Thyroid gland (tissue), 4 donors: ENCODE results near the gene RHOBTB1. TPM values are rescaled to one million over a fixed set of nuclear protein-coding genes. Genes with fewer than 3 reads are reported as not detected.

Experiments
- DNase-seq, 2 donors: peaks; one replicate each; pipeline ENCODE4 v3.0.0-alpha.2; 2019
- H3K27ac ChIP-seq, 3 donors: fragments of 200-600 bp; sonication (generic); 1 replicate in 2 of 3; 2 replicates in 1 of 3; pipeline ENCODE4 v1.5.1; 2016 to 2019; ENCODE audit warnings: mild to moderate bottlenecking in 1 of 3, moderate library complexity in 1 of 3
- H3K27me3 ChIP-seq: fragments of 200-600 bp; sonication (generic); one replicate; pipeline ENCODE4 v1.5.1; 2019
- H3K36me3 ChIP-seq, 2 donors: fragments of 200-600 bp; sonication (generic); one replicate each; pipeline ENCODE4 v1.5.1; 2016 to 2019
- H3K4me1 ChIP-seq, 2 donors: fragments of 200-600 bp; sonication (generic); one replicate each; pipeline ENCODE4 v1.5.1; 2017 to 2019
- H3K4me3 ChIP-seq, 3 donors: fragments of 200-600 bp; sonication (generic); replicated peaks in 1 of 3; 1 replicate in 2 of 3; 2 replicates in 1 of 3; pipeline ENCODE4 v1.5.1; 2016; ENCODE audit warnings: mild to moderate bottlenecking in 1 of 3
- H3K9me3 ChIP-seq: fragments of 200-600 bp; sonication (generic); one replicate; pipeline ENCODE4 v1.5.1; 2017
- POLR2A ChIP-seq, 2 donors: fragments of 450-650 bp; IDR thresholded peaks; one replicate each; pipeline ENCODE4 v1.6.1; 2017; ENCODE audit warnings: antibody characterized with exemption in 2 of 2, mild to moderate bottlenecking in 2 of 2, moderate library complexity in 1 of 2
- WGBS, 2 donors: methylation state at CpG; one replicate each; pipeline ENCODE4 v1.1.5; 2017; 5-methylcytosine and 5-hydroxymethylcytosine counted together
- intact Hi-C: fragments of 100-400 bp; cut with DNase I; formaldehyde crosslinking; loops from one replicate; pipeline ENCODE4 v1.15.1; 2023
- total RNA-seq, 4 donors: library from RNA; depleted of rRNA; stranded (reverse); fragments of >200 nt; gene quantifications; one replicate each; pipeline ENCODE4 v1.2.3, GENCODE V29; 2016
- TF ChIP-seq, protein P1 (sequence below), 6 experiments: fragments of 200-600 bp in 3 of 6; fragments of 450-650 bp in 3 of 6; sonication (generic) in 3 of 6; IDR thresholded peaks; one replicate each; pipeline ENCODE4 v1.5.1; 2016 to 2019; ENCODE audit warnings: antibody characterized with exemption in 6 of 6, mild to moderate bottlenecking in 2 of 6, inconsistent platforms in 1 of 6, moderate library complexity in 1 of 6

Gene RHOBTB1
- total RNA-seq, 4 donors from 2014 or later: 6.8 to 10.5 (median 9.1) TPM

GRCh38 chr10:60890811-60891210, 53.2 kb downstream of the RHOBTB1 start:
- no peak for TF ChIP-seq POLR2A (IDR thresholded peaks at IDR 0.05)
- intact Hi-C loops: loop anchor here (10.0 kb wide), 1 partner anchor 54 kb away; the partner anchor contains the start of gene RHOBTB1
- H3K9me3 ChIP-seq: no peaks in the 10 kb centered on the region
- DNase-seq: no peak
- no peaks in the 10 kb centered on the region for H3K4me1 ChIP-seq
- H3K27me3 ChIP-seq: no peaks in the 10 kb centered on the region
- 91 to 98% methylated on average over 1 of the region's 1 CpG for WGBS, 2 donors
- H3K27ac ChIP-seq: no peak overlapping the region
- peaks cover 0 to 4% of the 10 kb centered on the region in 2 donors for H3K36me3 ChIP-seq
- H3K4me3 ChIP-seq: no peak overlapping the region

GRCh38 chr10:60883187-60883586, 60.8 kb downstream of the RHOBTB1 start:
- no peak overlapping the region for H3K4me3 ChIP-seq
- H3K27ac ChIP-seq: no peak overlapping the region
- no peaks in the 10 kb centered on the region for H3K4me1 ChIP-seq
- TF ChIP-seq, protein P1, sequence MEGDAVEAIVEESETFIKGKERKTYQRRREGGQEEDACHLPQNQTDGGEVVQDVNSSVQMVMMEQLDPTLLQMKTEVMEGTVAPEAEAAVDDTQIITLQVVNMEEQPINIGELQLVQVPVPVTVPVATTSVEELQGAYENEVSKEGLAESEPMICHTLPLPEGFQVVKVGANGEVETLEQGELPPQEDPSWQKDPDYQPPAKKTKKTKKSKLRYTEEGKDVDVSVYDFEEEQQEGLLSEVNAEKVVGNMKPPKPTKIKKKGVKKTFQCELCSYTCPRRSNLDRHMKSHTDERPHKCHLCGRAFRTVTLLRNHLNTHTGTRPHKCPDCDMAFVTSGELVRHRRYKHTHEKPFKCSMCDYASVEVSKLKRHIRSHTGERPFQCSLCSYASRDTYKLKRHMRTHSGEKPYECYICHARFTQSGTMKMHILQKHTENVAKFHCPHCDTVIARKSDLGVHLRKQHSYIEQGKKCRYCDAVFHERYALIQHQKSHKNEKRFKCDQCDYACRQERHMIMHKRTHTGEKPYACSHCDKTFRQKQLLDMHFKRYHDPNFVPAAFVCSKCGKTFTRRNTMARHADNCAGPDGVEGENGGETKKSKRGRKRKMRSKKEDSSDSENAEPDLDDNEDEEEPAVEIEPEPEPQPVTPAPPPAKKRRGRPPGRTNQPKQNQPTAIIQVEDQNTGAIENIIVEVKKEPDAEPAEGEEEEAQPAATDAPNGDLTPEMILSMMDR (IDR thresholded peaks at IDR 0.05): peak in 2 of 6 experiments; percentile 27 to 38
- no peak for TF ChIP-seq POLR2A (IDR thresholded peaks at IDR 0.05)
- intact Hi-C loops: no loop called here
- no peaks in the 10 kb centered on the region for H3K9me3 ChIP-seq
- 67 to 83% methylated on average over 6 of the region's 6 CpGs for WGBS, 2 donors
- peak in 1 of 2 donors; percentile 4 for DNase-seq
- no peaks in the 10 kb centered on the region for H3K27me3 ChIP-seq
- peaks cover 0 to under 1% of the 10 kb centered on the region in 2 donors for H3K36me3 ChIP-seq

DNA sequence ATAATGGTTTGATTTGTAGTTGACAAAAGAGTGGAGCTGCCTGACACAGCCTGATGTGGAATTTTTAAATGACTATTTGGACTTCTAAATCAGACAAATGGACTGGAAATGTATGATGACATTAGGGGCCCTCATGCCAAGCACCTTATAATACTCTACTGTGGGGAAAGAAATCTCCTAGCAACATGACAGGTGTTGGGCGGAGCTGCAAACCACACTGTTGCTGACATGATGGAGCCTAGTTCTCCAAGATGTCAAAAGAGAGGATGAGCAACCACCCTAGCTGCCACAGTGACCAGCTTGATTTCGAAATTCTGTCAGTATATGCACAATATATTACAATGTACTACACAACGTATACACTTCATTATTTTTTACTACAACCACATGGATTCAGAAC, 65.8 kb downstream of the RHOBTB1 start:
- Histone ChIP-seq H3K4me1 (no peaks in the 10 kb centered on the region), H3K9me3 (no peaks in the 10 kb centered on the region), H3K36me3 (peaks cover 0 to 2% of the 10 kb centered on the region in 2 donors), H3K4me3 (no peak overlapping the region), H3K27me3 (no peaks in the 10 kb centered on the region), H3K27ac (no peak overlapping the region)
- intact Hi-C loops: no loop called here
- DNase-seq: no peak
- 90 to 94% methylated on average over 3 of the region's 3 CpGs for WGBS, 2 donors
- TF ChIP-seq, protein P1 (IDR thresholded peaks at IDR 0.05): no peak
- no peak for TF ChIP-seq POLR2A (IDR thresholded peaks at IDR 0.05)

GRCh38 chr10:60877777-60878120, 66.2 kb downstream of the RHOBTB1 start:
- H3K4me1 ChIP-seq: no peaks in the 10 kb centered on the region
- 95% methylated on average over 2 of the region's 2 CpGs for WGBS, 2 donors

DNA sequence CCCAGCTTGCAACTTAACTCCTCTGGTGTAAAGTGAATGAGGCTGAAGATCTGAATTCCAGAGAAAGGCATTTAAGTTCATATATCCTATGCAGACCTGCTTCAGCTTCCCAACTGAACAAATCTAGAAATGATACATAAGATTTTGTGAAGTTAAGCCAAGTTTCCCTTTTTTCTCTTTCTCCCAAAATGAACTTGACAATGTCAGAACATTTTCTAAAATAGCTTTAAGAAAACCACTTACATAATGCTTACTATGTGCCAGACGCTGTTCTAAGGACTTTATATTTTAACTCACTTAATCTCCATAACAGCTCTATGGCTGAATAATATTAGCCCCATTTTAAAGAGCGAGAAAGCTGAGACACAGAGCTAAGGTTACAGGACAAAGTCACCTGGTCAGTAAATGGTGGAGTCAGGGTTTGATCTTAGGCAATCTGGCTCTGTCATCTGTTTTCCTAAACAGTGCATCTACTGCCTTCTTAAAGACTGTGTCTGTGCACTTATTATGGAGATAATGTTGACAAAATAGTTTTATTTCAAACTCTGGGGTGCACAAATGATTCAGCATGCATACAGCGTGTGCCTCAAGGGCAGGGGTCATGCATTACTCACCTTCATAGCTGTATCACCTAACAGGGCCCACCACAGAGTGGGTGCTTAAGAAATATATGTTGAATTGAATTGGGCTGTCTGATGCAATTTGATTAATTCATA, 66.8 kb downstream of the RHOBTB1 start:
- no peak overlapping the region for H3K27ac ChIP-seq
- TF ChIP-seq, protein P1 (IDR thresholded peaks at IDR 0.05): no peak
- no peak for TF ChIP-seq POLR2A (IDR thresholded peaks at IDR 0.05)
- 92 to 94% methylated on average over 3 of the region's 3 CpGs for WGBS, 2 donors
- no peaks in the 10 kb centered on the region for H3K27me3 ChIP-seq
- no peak overlapping the region for H3K4me3 ChIP-seq
- DNase-seq: no peak
- peaks cover 0 to 2% of the 10 kb centered on the region in 2 donors for H3K36me3 ChIP-seq
- no peaks in the 10 kb centered on the region for H3K4me1 ChIP-seq
- intact Hi-C loops: no loop called here
- H3K9me3 ChIP-seq: no peaks in the 10 kb centered on the region

More at GRCh38 chr10:60877777-60878120, 66.2 kb downstream of the RHOBTB1 start:
- intact Hi-C loops: no loop called here
- H3K27me3 ChIP-seq: no peaks in the 10 kb centered on the region
- no peaks in the 10 kb centered on the region for H3K9me3 ChIP-seq
- DNase-seq: no peak
- H3K4me3 ChIP-seq: no peak overlapping the region
- TF ChIP-seq, protein P1 (IDR thresholded peaks at IDR 0.05): no peak
- no peak for TF ChIP-seq POLR2A (IDR thresholded peaks at IDR 0.05)
- no peak overlapping the region for H3K27ac ChIP-seq
- peaks cover 0 to 2% of the 10 kb centered on the region in 2 donors for H3K36me3 ChIP-seq
